GM12874 (cell line): ENCODE results near the gene RTTN.

Source experiments
- CTCF ChIP-seq: IDR thresholded peaks from 2 replicates; pipeline ENCODE4 v1.5.1; 2011; ENCODE audit warnings: low read depth, mild to moderate bottlenecking, control low read depth, low read length, moderate library complexity; ENCODE audit not compliant: insufficient read depth

Gene RTTN

GRCh38 chr18:70234667-70235459, 29.4 kb upstream of the RTTN start:
- no peak for TF ChIP-seq CTCF

GRCh38 chr18:70233974-70234373, 28.5 kb upstream of the RTTN start:
- no peak for TF ChIP-seq CTCF

GRCh38 chr18:70232261-70232660, 26.8 kb upstream of the RTTN start:
- no peak for TF ChIP-seq CTCF

- TF ChIP-seq CTCF = no peak
Measured at GRCh38 chr18:70229639-70230038, 24.2 kb upstream of the RTTN start.

GRCh38 chr18:70228536-70228935, 23.0 kb upstream of the RTTN start:
- TF ChIP-seq CTCF = no peak

GRCh38 chr18:70227438-70227837, 22.0 kb upstream of the RTTN start:
- no peak for TF ChIP-seq CTCF

GRCh38 chr18:70221915-70222278, 16.4 kb upstream of the RTTN start:
- no peak for TF ChIP-seq CTCF
